OCI-LY3 (cell line): ENCODE results near the gene NSD1.

Experiments used
- EZH2phosphoT487 ChIP-seq: fragments of 200-600 bp; shearing (Covaris generic); IDR thresholded peaks from 2 replicates; pipeline ENCODE4 v1.6.1; 2018; ENCODE audit warnings: antibody characterized with exemption, mixed run types, low read depth
- TF ChIP-seq, protein P1 (sequence below): fragments of 200-600, 300-600 bp; sonication (generic); IDR thresholded peaks from 2 replicates; pipeline ENCODE4 v1.5.1; 2014; ENCODE audit warnings: antibody characterized with exemption, low read length, low read depth

GRCh38 chr5:177092178-177093081, 41.1 kb upstream of the NSD1 start:
- TF ChIP-seq, protein P1, sequence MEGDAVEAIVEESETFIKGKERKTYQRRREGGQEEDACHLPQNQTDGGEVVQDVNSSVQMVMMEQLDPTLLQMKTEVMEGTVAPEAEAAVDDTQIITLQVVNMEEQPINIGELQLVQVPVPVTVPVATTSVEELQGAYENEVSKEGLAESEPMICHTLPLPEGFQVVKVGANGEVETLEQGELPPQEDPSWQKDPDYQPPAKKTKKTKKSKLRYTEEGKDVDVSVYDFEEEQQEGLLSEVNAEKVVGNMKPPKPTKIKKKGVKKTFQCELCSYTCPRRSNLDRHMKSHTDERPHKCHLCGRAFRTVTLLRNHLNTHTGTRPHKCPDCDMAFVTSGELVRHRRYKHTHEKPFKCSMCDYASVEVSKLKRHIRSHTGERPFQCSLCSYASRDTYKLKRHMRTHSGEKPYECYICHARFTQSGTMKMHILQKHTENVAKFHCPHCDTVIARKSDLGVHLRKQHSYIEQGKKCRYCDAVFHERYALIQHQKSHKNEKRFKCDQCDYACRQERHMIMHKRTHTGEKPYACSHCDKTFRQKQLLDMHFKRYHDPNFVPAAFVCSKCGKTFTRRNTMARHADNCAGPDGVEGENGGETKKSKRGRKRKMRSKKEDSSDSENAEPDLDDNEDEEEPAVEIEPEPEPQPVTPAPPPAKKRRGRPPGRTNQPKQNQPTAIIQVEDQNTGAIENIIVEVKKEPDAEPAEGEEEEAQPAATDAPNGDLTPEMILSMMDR = no peak
- TF ChIP-seq EZH2phosphoT487 = no peak
